DMS 273 (cell line): ENCODE results near the gene SRC.

ENCODE experiments used
- DNase-seq: peaks from one replicate; lab custom pipeline; 2025; ENCODE audit not compliant: unreplicated experiment; lab: John Stamatoyannopoulos, UW

The SRC gene

GRCh38 chr20:37446286-37447032 lies 100.5 kb downstream of the SRC start:
- DNase-seq, result no peak

GRCh38 chr20:37447688-37448087 lies 101.7 kb downstream of the SRC start:
- no peak for DNase-seq

GRCh38 chr20:37449276-37449675 lies 103.3 kb downstream of the SRC start:
- no peak for DNase-seq

GRCh38 chr20:37450344-37450743 lies 104.4 kb downstream of the SRC start:
- no peak for DNase-seq

GRCh38 chr20:37451616-37452015 lies 105.7 kb downstream of the SRC start:
- DNase-seq, result no peak

- DNase-seq, result no peak
Measured at GRCh38 chr20:37452236-37452635, 106.3 kb downstream of the SRC start.

GRCh38 chr20:37453288-37453687 lies 107.3 kb downstream of the SRC start:
- DNase-seq, result no peak

GRCh38 chr20:37453836-37454235 lies 107.9 kb downstream of the SRC start:
- no peak for DNase-seq

- DNase-seq, result no peak
Measured at GRCh38 chr20:37454636-37455385, 108.9 kb downstream of the SRC start.
